ENCODE data around the gene EID3.

The EID3 gene

GRCh38 chr12:104353012-104353981, 49.8 kb downstream of the EID3 start:
- Histone ChIP-seq H3K9me3 (no peaks in the 10 kb centered on the region), H3K27me3 (no peaks in the 10 kb centered on the region), H3K36me3 (peaks cover 63% of the 10 kb centered on the region), H3K4me1 (ENCODE audit: control insufficient read depth in 1 of 2, insufficient read depth in 1 of 2, low read depth in 1 of 2, low read length in 1 of 2) (peaks cover 0 to 2% of the 10 kb centered on the region in 2 experiments), H3K27ac (no peak overlapping the region), H3K4me3 (ENCODE audit: low read depth in 1 of 2, low read length in 1 of 2) (no peak overlapping the region)
- TF ChIP-seq CTCF (IDR thresholded peaks at IDR 0.05): no peak

GRCh38 chr12:104354167-104354867, 50.8 kb downstream of the EID3 start:
- Histone ChIP-seq H3K36me3 (peaks cover 53% of the 10 kb centered on the region), H3K4me3 (ENCODE audit: low read depth in 1 of 2, low read length in 1 of 2) (no peak overlapping the region), H3K27ac (no peak overlapping the region), H3K4me1 (ENCODE audit: control insufficient read depth in 1 of 2, insufficient read depth in 1 of 2, low read depth in 1 of 2, low read length in 1 of 2) (peaks cover 0 to 3% of the 10 kb centered on the region in 2 experiments), H3K9me3 (no peaks in the 10 kb centered on the region), H3K27me3 (no peaks in the 10 kb centered on the region)
- no peak for TF ChIP-seq CTCF (IDR thresholded peaks at IDR 0.05)

All from neutrophil (primary cell).